ENCODE results near the gene HHLA2.

Gene HHLA2

GRCh38 chr3:108343491-108343890, 47.1 kb downstream of the HHLA2 start:
- Histone ChIP-seq H2AFZ (ENCODE audit: low read length) (no peak overlapping the region), H3K4me3 (ENCODE audit: low read length) (no peak overlapping the region), H3K9ac (ENCODE audit: low read length) (no peak overlapping the region), H3K36me3 (replicated peaks; ENCODE audit: insufficient read depth, low read length) (no peaks in the 10 kb centered on the region), H3K27ac (ENCODE audit: low read length) (no peak overlapping the region), H4K20me1 (ENCODE audit: insufficient read depth, low read length) (no peaks in the 10 kb centered on the region), H3K27me3 (replicated peaks; ENCODE audit: insufficient read depth, low read length) (no peaks in the 10 kb centered on the region), H3K4me1 (ENCODE audit: low read length) (0 out of 2 replicates have a peak, but pooled peaks cover 5% of the 10 kb centered on the region), H3K79me2 (ENCODE audit: low read length) (no peaks in the 10 kb centered on the region), H3K4me2 (ENCODE audit: low read depth, low read length) (no peak overlapping the region), H3K9me2 (replicated peaks; ENCODE audit: insufficient read depth, low read length) (no peaks in the 10 kb centered on the region), H3F3A (ENCODE audit: insufficient read depth, low read length) (no peaks in the 10 kb centered on the region), H3K9me3 (replicated peaks; ENCODE audit: insufficient read depth, low read length) (no peaks in the 10 kb centered on the region)
- DNase-seq, result no peak
- TF ChIP-seq EZH2 (optimal IDR thresholded peaks at IDR 0.05; ENCODE audit: low read depth, low read length), result no peak
- TF ChIP-seq EZH2phosphoT487 (IDR thresholded peaks at IDR 0.05; ENCODE audit: low read length), result no peak
- TF ChIP-seq, protein P1, sequence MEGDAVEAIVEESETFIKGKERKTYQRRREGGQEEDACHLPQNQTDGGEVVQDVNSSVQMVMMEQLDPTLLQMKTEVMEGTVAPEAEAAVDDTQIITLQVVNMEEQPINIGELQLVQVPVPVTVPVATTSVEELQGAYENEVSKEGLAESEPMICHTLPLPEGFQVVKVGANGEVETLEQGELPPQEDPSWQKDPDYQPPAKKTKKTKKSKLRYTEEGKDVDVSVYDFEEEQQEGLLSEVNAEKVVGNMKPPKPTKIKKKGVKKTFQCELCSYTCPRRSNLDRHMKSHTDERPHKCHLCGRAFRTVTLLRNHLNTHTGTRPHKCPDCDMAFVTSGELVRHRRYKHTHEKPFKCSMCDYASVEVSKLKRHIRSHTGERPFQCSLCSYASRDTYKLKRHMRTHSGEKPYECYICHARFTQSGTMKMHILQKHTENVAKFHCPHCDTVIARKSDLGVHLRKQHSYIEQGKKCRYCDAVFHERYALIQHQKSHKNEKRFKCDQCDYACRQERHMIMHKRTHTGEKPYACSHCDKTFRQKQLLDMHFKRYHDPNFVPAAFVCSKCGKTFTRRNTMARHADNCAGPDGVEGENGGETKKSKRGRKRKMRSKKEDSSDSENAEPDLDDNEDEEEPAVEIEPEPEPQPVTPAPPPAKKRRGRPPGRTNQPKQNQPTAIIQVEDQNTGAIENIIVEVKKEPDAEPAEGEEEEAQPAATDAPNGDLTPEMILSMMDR (IDR thresholded peaks at IDR 0.05; ENCODE audit: low read length), result no peak

DNA sequence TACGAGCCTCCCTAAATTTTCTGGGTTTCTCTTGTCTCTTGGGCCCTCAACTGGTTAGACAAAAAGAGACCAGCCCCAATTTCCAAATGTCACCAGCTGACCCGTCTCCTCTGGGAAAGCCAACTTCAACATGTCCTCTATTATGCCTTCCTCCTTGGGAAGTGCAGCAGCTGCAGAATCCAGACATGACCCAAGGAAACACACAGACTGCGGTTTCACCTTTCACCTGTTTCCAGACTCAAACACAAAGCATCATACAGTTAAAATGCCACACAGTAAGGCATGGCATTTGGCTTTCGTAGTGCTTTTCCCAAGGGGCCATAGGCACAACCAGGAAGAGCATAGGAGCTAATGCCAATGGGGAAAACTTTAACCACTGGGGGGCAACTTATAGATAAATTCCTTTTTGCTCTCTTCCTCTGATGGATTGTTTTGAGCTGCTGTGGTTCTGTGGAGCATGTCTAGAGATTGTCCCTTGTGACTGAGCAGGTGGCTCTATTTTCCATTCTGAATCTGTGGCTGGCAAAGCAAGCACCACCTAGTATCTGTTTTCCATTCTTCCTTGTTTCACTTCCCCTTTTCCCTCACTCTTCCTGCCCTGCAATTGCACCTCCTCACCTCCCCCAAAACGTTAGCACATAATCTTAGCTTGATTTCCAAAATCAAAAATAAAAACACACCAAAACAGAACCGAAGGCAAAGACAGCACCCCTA, 49.3 kb downstream of the HHLA2 start:
- Histone ChIP-seq H3F3A (ENCODE audit: insufficient read depth, low read length) (no peaks in the 10 kb centered on the region), H3K27ac (ENCODE audit: low read length) (no peak overlapping the region), H4K20me1 (ENCODE audit: insufficient read depth, low read length) (no peaks in the 10 kb centered on the region), H3K4me1 (ENCODE audit: low read length) (0 out of 2 replicates have a peak, but pooled peaks cover 5% of the 10 kb centered on the region), H3K4me2 (ENCODE audit: low read depth, low read length) (no peak overlapping the region), H3K9ac (ENCODE audit: low read length) (no peak overlapping the region), H2AFZ (ENCODE audit: low read length) (no peak overlapping the region), H3K79me2 (ENCODE audit: low read length) (no peaks in the 10 kb centered on the region), H3K9me3 (replicated peaks; ENCODE audit: insufficient read depth, low read length) (no peaks in the 10 kb centered on the region), H3K9me2 (replicated peaks; ENCODE audit: insufficient read depth, low read length) (no peaks in the 10 kb centered on the region), H3K4me3 (ENCODE audit: low read length) (no peak overlapping the region), H3K27me3 (replicated peaks; ENCODE audit: insufficient read depth, low read length) (no peaks in the 10 kb centered on the region), H3K36me3 (replicated peaks; ENCODE audit: insufficient read depth, low read length) (no peaks in the 10 kb centered on the region)
- DNase-seq, result no peak
- TF ChIP-seq, protein P1 (IDR thresholded peaks at IDR 0.05; ENCODE audit: low read length), result no peak
- TF ChIP-seq EZH2phosphoT487 (IDR thresholded peaks at IDR 0.05; ENCODE audit: low read length) (no peak), EZH2 (optimal IDR thresholded peaks at IDR 0.05; ENCODE audit: low read depth, low read length) (no peak)

- no peak overlapping the region for H3K4me2 ChIP-seq (ENCODE audit: low read depth, low read length)
- TF ChIP-seq EZH2 (optimal IDR thresholded peaks at IDR 0.05; ENCODE audit: low read depth, low read length) (no peak), EZH2phosphoT487 (IDR thresholded peaks at IDR 0.05; ENCODE audit: low read length) (no peak)
- TF ChIP-seq, protein P1 (IDR thresholded peaks at IDR 0.05; ENCODE audit: low read length), result no peak
- H3K9me3 ChIP-seq (replicated peaks; ENCODE audit: insufficient read depth, low read length), result no peaks in the 10 kb centered on the region
- no peak for DNase-seq
- no peak overlapping the region for H3K9ac ChIP-seq (ENCODE audit: low read length)
- no peaks in the 10 kb centered on the region for H3F3A ChIP-seq (ENCODE audit: insufficient read depth, low read length)
- no peaks in the 10 kb centered on the region for H3K36me3 ChIP-seq (replicated peaks; ENCODE audit: insufficient read depth, low read length)
- H2AFZ ChIP-seq (ENCODE audit: low read length), result no peak overlapping the region
- 0 out of 2 replicates have a peak, but pooled peaks cover 5% of the 10 kb centered on the region for H3K4me1 ChIP-seq (ENCODE audit: low read length)
- H3K27me3 ChIP-seq (replicated peaks; ENCODE audit: insufficient read depth, low read length), result no peaks in the 10 kb centered on the region
- H3K4me3 ChIP-seq (ENCODE audit: low read length), result no peak overlapping the region
- H3K79me2 ChIP-seq (ENCODE audit: low read length), result no peaks in the 10 kb centered on the region
- no peaks in the 10 kb centered on the region for H3K9me2 ChIP-seq (replicated peaks; ENCODE audit: insufficient read depth, low read length)
- no peak overlapping the region for H3K27ac ChIP-seq (ENCODE audit: low read length)
- H4K20me1 ChIP-seq (ENCODE audit: insufficient read depth, low read length), result no peaks in the 10 kb centered on the region
Observed at GRCh38 chr3:108346301-108347227, 50.2 kb downstream of the HHLA2 start.

Measured in MM.1S (cell line).